Left lung (tissue), 10 donors: ENCODE results near the gene CCDC170. TPM values are rescaled to one million over a fixed set of nuclear protein-coding genes. Genes with fewer than 3 reads are reported as not detected.

Experiments used
- ATAC-seq: fragments of 200-7000 bp; cut with Tn5 transposase; one replicate; pipeline ENCODE4 v1.9.1; 2020; ENCODE audit warnings: moderate library complexity
- DNase-seq, 4 donors: peaks; one replicate each; pipeline ENCODE4 v3.0.0-alpha.2; 2013 to 2020
- H3K27ac ChIP-seq, 2 donors: fragments of 200-600 bp; sonication (generic) in 1 of 2; one replicate each; pipeline versions ENCODE4 v1.5.0 to v1.8.0; 2020 to 2021
- H3K27me3 ChIP-seq, 2 donors: fragments of 200-600 bp; sonication (generic) in 1 of 2; one replicate each; pipeline versions ENCODE4 v1.5.0 to v1.8.0; 2020 to 2021
- H3K36me3 ChIP-seq, 2 donors: fragments of 200-600 bp; sonication (generic) in 1 of 2; one replicate each; pipeline versions ENCODE4 v1.5.0 to v1.8.0; 2020 to 2021
- H3K4me1 ChIP-seq, 2 donors: fragments of 200-600 bp; one replicate each; pipeline ENCODE4 v1.8.0; 2021
- H3K4me3 ChIP-seq, 2 donors: fragments of 200-600 bp; sonication (generic) in 1 of 2; one replicate each; pipeline versions ENCODE4 v1.5.0 to v1.8.0; 2020 to 2021; ENCODE audit warnings: mild to moderate bottlenecking in 1 of 2
- H3K9me3 ChIP-seq, 2 donors: fragments of 200-600 bp; sonication (generic) in 1 of 2; one replicate each; pipeline versions ENCODE4 v1.5.0 to v1.8.0; 2020 to 2021
- CTCF ChIP-seq, 2 donors: fragments of 200-600 bp; sonication (generic) in 1 of 2; IDR thresholded peaks; one replicate each; pipeline versions ENCODE4 v1.5.0 to v1.8.0; 2021; ENCODE audit warnings: antibody characterized with exemption in 2 of 2
- intact Hi-C, 2 donors: fragments of 100-400 bp; cut with DNase I; formaldehyde crosslinking; loops; one replicate each; pipeline versions ENCODE4 v1.11.2 to v1.14.2; 2022
- polyA plus RNA-seq, 6 donors: library from polyadenylated mRNA; unstranded; fragments of 120-200 nt; gene quantifications; one replicate each; pipeline ENCODE4 v1.2.1, GENCODE V29; 2013; ENCODE audit not compliant: insufficient read length in 6 of 6
- total RNA-seq, 2 donors: library from RNA; stranded (reverse); fragmentation: NEBNext Ultra II Directional; extraction: Animal tissue kit (Norgen Biotek cat#: 25700); gene quantifications; one replicate each; pipeline ENCODE4 v1.2.1, GENCODE V29; 2021
- donor health status: DM: no; HTN: yes; CAD: no.
- donor health status: DM: no; HTN: no; CAD: no.

CCDC170 gene
- total and polyA plus RNA-seq, 8 donors = 1.3 to 8.2 (median 4.4) TPM

- ATAC-seq (no peak), DNase-seq (no peak)
- Histone ChIP-seq H3K4me1 (no peaks in the 10 kb centered on the region), H3K27me3 (no peaks in the 10 kb centered on the region), H3K36me3 (no peaks in the 10 kb centered on the region), H3K27ac (no peak overlapping the region), H3K4me3 (no peak overlapping the region), H3K9me3 (peaks cover 0 to 4% of the 10 kb centered on the region in 2 donors)
- no peak for TF ChIP-seq CTCF (IDR thresholded peaks at IDR 0.05)
- intact Hi-C loops = no loop called here
Observed at GRCh38 chr6:151616600-151616999, 122.8 kb downstream of the CCDC170 start.

- Histone ChIP-seq H3K27ac (no peak overlapping the region), H3K27me3 (no peaks in the 10 kb centered on the region), H3K36me3 (no peaks in the 10 kb centered on the region), H3K9me3 (peaks cover 0 to 4% of the 10 kb centered on the region in 2 donors), H3K4me3 (no peak overlapping the region), H3K4me1 (no peaks in the 10 kb centered on the region)
- no peak for TF ChIP-seq CTCF (IDR thresholded peaks at IDR 0.05)
- ATAC-seq (no peak), DNase-seq (no peak)
- intact Hi-C loops = no loop called here
Observed at GRCh38 chr6:151617539-151617938, 123.7 kb downstream of the CCDC170 start.

GRCh38 chr6:151618717-151619116, 124.9 kb downstream of the CCDC170 start:
- ATAC-seq = no peak

GRCh38 chr6:151620179-151620578, 126.4 kb downstream of the CCDC170 start:
- Histone ChIP-seq H3K4me1 (no peaks in the 10 kb centered on the region), H3K36me3 (no peaks in the 10 kb centered on the region), H3K27ac (no peak overlapping the region), H3K4me3 (no peak overlapping the region), H3K27me3 (peaks cover 0 to 3% of the 10 kb centered on the region in 2 donors), H3K9me3 (peaks cover 0 to 4% of the 10 kb centered on the region in 2 donors)
- ATAC-seq (no peak), DNase-seq (no peak)
- TF ChIP-seq CTCF (IDR thresholded peaks at IDR 0.05) = no peak
- intact Hi-C loops = no loop called here

More at GRCh38 chr6:151618717-151619116, 124.9 kb downstream of the CCDC170 start:
- no peak for TF ChIP-seq CTCF (IDR thresholded peaks at IDR 0.05)
- peaks cover 0 to 4% of the 10 kb centered on the region in 2 donors for H3K9me3 ChIP-seq
- no peak for DNase-seq
- H3K27me3 ChIP-seq = no peaks in the 10 kb centered on the region
- H3K4me3 ChIP-seq = no peak overlapping the region
- intact Hi-C loops = no loop called here
- H3K36me3 ChIP-seq = no peaks in the 10 kb centered on the region
- H3K4me1 ChIP-seq = no peaks in the 10 kb centered on the region
- H3K27ac ChIP-seq = no peak overlapping the region

GRCh38 chr6:151624071-151624470, 130.3 kb downstream of the CCDC170 start:
- TF ChIP-seq CTCF (IDR thresholded peaks at IDR 0.05) = no peak
- ATAC-seq = no peak
- Histone ChIP-seq H3K4me3 (no peak overlapping the region), H3K27me3 (peaks cover 0 to 3% of the 10 kb centered on the region in 2 donors), H3K4me1 (no peaks in the 10 kb centered on the region), H3K27ac (no peak overlapping the region), H3K36me3 (no peaks in the 10 kb centered on the region), H3K9me3 (no peaks in the 10 kb centered on the region)
- intact Hi-C loops = no loop called here
- no peak for DNase-seq
